Natural killer cell treated with Interleukin-12 subunit alpha and Interleukin-12 subunit beta and Interleukin-15 and Interleukin-18, amount 100 ng/mL, for 72 hours (primary cell): ENCODE results near the gene ST3GAL5. TPM values are rescaled to one million over a fixed set of nuclear protein-coding genes. Genes with fewer than 3 reads are reported as not detected.

Source experiments
- ATAC-seq, 2 donors: fragments of 150-1000 bp; cut with Tn5 transposase in 1 of 2; sonication (Bioruptor Pico), chemical (Tn5 transposase) in 1 of 2; 2 replicates each; pipeline ENCODE4 v1.10.0; 2021
- DNase-seq: peaks from one replicate; pipeline ENCODE4 v3.0.0; 2022; ENCODE audit warnings: low spot score
- H3K27ac Mint-ChIP-seq, 2 donors: 1 replicate in 1 of 2; 2 replicates in 1 of 2; pipeline ENCODE4 v1.8.0; 2022; ENCODE audit warnings: mixed read lengths in 2 of 2, mild to moderate bottlenecking in 1 of 2, moderate library complexity in 1 of 2
- H3K27me3 Mint-ChIP-seq, 2 donors: 1 replicate in 1 of 2; 2 replicates in 1 of 2; pipeline ENCODE4 v1.8.0; 2022; ENCODE audit warnings: mixed read lengths in 2 of 2
- H3K36me3 Mint-ChIP-seq: one replicate; pipeline ENCODE4 v1.8.0; 2022; ENCODE audit warnings: mixed read lengths
- H3K4me1 Mint-ChIP-seq, 2 donors: 1 replicate in 1 of 2; 2 replicates in 1 of 2; pipeline ENCODE4 v1.8.0; 2022; ENCODE audit warnings: low read depth in 2 of 2, mixed read lengths in 2 of 2, mild to moderate bottlenecking in 1 of 2
- H3K4me3 Mint-ChIP-seq: one replicate; pipeline ENCODE4 v1.8.0; 2022; ENCODE audit warnings: mixed read lengths
- H3K9me3 Mint-ChIP-seq: 2 replicates; pipeline ENCODE4 v1.8.0; 2022; ENCODE audit warnings: mixed read lengths
- total RNA-seq, 2 donors: library from RNA; stranded (reverse); gene quantifications; one replicate each; pipeline ENCODE4 v1.2.3, GENCODE V29; 2022

Gene ST3GAL5
- total RNA-seq, 2 donors from 2014 or later = 28.9 to 31.8 TPM

- H3K27ac Mint-ChIP-seq = no peak overlapping the region
- no peaks in the 10 kb centered on the region for H3K36me3 Mint-ChIP-seq
- DNase-seq (no peak), ATAC-seq (no peak)
- peaks cover 10 to 13% of the 10 kb centered on the region in 2 donors for H3K27me3 Mint-ChIP-seq
- peaks cover under 1 to 2% of the 10 kb centered on the region in 2 donors for H3K4me1 Mint-ChIP-seq
- no peaks in the 10 kb centered on the region for H3K9me3 Mint-ChIP-seq
- H3K4me3 Mint-ChIP-seq = no peak overlapping the region
Measured at GRCh38 chr2:85790499-85791188, 98.1 kb downstream of the ST3GAL5 start.

GRCh38 chr2:85790032-85790431 is 98.8 kb downstream of the ST3GAL5 start:
- peaks cover 5 to 8% of the 10 kb centered on the region in 2 donors for H3K4me1 Mint-ChIP-seq
- DNase-seq (no peak), ATAC-seq (no peak)
- H3K4me3 Mint-ChIP-seq = no peak overlapping the region
- H3K36me3 Mint-ChIP-seq = no peaks in the 10 kb centered on the region
- peaks cover 10 to 15% of the 10 kb centered on the region in 2 donors for H3K27me3 Mint-ChIP-seq
- no peak overlapping the region for H3K27ac Mint-ChIP-seq
- no peaks in the 10 kb centered on the region for H3K9me3 Mint-ChIP-seq

- ATAC-seq = no peak
- H3K4me1 Mint-ChIP-seq = peaks cover 5 to 9% of the 10 kb centered on the region in 2 donors
- H3K27me3 Mint-ChIP-seq = peaks cover 10 to 15% of the 10 kb centered on the region in 2 donors
- H3K27ac Mint-ChIP-seq = no peak overlapping the region
- H3K4me3 Mint-ChIP-seq = no peak overlapping the region
- no peak for DNase-seq
- H3K9me3 Mint-ChIP-seq = no peaks in the 10 kb centered on the region
- H3K36me3 Mint-ChIP-seq = no peaks in the 10 kb centered on the region
Measured at GRCh38 chr2:85789271-85789670, 99.5 kb downstream of the ST3GAL5 start.

GRCh38 chr2:85788603-85789002 is 100.2 kb downstream of the ST3GAL5 start:
- no peak overlapping the region for H3K27ac Mint-ChIP-seq
- peaks cover 10 to 15% of the 10 kb centered on the region in 2 donors for H3K27me3 Mint-ChIP-seq
- H3K36me3 Mint-ChIP-seq = no peaks in the 10 kb centered on the region
- no peaks in the 10 kb centered on the region for H3K9me3 Mint-ChIP-seq
- H3K4me1 Mint-ChIP-seq = peaks cover 5 to 9% of the 10 kb centered on the region in 2 donors
- no peak for DNase-seq
- ATAC-seq = no peak
- no peak overlapping the region for H3K4me3 Mint-ChIP-seq

- H3K27me3 Mint-ChIP-seq = peaks cover 9 to 15% of the 10 kb centered on the region in 2 donors
- H3K27ac Mint-ChIP-seq = no peak overlapping the region
- no peak overlapping the region for H3K4me3 Mint-ChIP-seq
- H3K4me1 Mint-ChIP-seq = peaks cover 5 to 9% of the 10 kb centered on the region in 2 donors
- H3K9me3 Mint-ChIP-seq = no peaks in the 10 kb centered on the region
- ATAC-seq (no peak), DNase-seq (no peak)
- no peaks in the 10 kb centered on the region for H3K36me3 Mint-ChIP-seq
Measured at GRCh38 chr2:85787981-85788340, 100.8 kb downstream of the ST3GAL5 start.

GRCh38 chr2:85787282-85787980 is 101.4 kb downstream of the ST3GAL5 start:
- H3K27ac Mint-ChIP-seq = no peak overlapping the region
- H3K36me3 Mint-ChIP-seq = no peaks in the 10 kb centered on the region
- peaks cover 3 to 11% of the 10 kb centered on the region in 2 donors for H3K27me3 Mint-ChIP-seq
- H3K4me3 Mint-ChIP-seq = no peak overlapping the region
- DNase-seq (no peak), ATAC-seq (no peak)
- H3K4me1 Mint-ChIP-seq = peaks cover 5 to 9% of the 10 kb centered on the region in 2 donors
- no peaks in the 10 kb centered on the region for H3K9me3 Mint-ChIP-seq

Other genes starting within 250 kb of the ST3GAL5 start
- not detected for gene SFTPB, start 220.8 kb downstream of the ST3GAL5 start, total RNA-seq
- 100 to 1,000 TPM; 599 to 903 TPM for gene GNLY, start 194.6 kb downstream of the ST3GAL5 start, total RNA-seq
- gene ATOH8, start 135.0 kb downstream of the ST3GAL5 start, total RNA-seq = not detected
- 10 to 100 TPM; 51.7 to 99.2 TPM for gene POLR1A, start 216.9 kb upstream of the ST3GAL5 start, total RNA-seq
- 100 to 1,000 TPM; 101 to 169 TPM for gene PTCD3, start 217.2 kb upstream of the ST3GAL5 start, total RNA-seq